GM19193 (cell line): Measurements from ENCODE around the gene OR8B12.

Source experiments
- POLR2A ChIP-seq: IDR thresholded peaks from 4 replicates; pipeline ENCODE4 v1.6.1; 2011; ENCODE audit not compliant: insufficient read depth, insufficient read length; ENCODE audit errors: extremely low read depth

The OR8B12 gene

DNA sequence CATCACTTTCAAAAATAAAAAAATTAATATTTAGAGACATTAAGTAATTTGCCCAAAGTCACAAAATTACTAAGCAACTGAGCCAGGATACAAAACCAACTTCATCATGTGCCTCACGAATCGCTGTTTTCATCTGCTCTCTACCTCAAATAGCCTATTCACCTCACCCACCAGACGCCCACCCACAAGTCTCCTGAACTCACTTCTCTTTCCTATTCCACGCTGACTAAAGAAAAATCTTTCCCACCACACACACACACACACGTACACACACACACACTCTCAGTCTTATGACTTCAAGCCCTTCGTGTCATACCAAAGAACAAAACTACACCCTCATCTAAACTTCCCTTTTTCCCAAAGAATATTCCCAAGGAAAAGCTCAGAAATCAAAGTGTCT, 2.2 kb downstream of the OR8B12 start:
- no peak for TF ChIP-seq POLR2A

DNA sequence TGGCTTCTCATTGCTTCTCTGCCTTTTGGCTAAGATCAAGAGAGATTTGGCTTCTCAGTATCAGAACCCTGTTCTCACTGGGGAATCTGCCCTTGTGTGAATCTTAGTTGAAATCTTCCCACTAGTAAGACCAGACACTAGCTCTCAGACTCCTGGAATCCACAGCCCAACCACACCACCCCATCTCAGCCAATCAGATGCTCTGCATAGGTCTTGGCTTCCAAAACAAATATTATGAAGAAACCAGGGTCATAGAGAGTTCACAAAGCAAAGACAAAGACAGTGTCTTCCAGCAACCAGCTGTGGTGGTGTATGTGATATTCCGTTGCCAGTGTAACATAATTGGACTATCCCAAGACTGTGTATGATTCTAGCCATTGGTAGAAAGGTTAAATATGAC, 5.4 kb downstream of the OR8B12 start:
- TF ChIP-seq POLR2A = no peak

DNA sequence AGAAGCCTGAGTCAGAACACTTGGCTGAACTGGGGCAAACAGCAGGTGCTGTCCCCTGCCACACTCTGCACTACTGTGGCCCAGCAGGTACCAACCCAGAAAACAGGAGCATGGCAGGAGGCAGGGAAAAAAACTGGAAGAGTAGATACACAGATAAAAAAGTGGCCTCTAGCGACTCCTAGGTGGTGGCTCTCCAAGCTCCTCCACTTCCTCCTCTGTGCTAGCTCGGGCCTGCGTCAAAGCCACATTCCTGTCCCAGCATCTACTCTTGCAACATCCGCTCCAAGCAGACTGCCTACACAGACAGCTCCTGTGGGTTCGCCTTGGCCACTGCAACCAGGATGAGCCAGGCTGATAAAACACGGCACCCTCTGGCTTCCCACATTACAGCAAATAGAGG, 6.9 kb downstream of the OR8B12 start:
- TF ChIP-seq POLR2A = no peak

DNA sequence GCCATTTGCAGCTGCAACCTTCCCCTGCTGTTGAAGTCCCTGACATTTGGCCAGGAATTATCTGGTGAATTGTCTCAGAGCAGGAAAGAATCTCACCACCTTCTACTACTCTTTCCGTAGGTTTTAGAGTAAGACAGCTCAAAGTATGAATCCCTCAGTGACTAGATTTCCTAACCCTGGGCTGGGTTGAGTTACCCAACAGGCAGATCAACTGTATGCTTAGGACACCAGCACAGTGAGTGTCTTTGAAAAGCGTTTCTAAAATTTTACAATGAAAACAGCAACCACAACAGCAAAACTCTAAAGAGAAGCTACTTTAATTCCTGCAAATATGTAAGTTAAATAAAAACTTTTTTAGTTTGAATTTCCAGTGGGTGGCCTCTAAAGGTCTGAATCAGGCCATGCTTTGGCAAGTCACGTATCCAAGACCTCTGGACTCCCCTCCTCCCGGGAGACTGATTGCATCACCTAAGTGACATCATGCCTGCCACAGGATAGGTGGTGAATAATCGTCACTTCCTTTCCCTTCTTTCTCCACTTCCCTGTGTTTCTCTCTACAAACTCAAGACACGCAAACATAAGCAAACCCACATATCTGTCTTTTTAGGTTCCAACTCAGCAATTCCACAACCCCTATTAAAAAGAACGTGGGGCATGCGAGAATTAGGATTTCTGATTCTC, 7.8 kb downstream of the OR8B12 start:
- no peak for TF ChIP-seq POLR2A

DNA sequence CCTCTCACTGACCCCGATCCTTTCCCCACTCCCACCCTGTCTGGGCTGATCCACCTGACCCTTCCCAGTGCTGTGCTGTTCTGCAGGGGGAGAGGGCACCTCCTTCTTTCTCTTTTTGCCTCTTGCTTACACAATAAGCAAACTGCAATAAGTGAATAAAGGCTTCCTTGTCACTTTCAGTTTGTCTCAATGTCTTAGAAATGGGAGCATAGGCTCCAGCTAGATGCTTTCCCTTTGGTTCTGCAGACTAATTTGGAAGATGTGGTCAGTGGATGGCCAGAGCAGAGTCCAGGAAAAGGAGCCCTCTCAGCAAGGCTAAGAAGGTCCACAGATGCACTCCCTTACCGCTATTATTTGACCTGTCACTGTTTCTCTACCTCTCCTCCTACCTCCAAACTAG, 9.4 kb downstream of the OR8B12 start:
- no peak for TF ChIP-seq POLR2A

DNA sequence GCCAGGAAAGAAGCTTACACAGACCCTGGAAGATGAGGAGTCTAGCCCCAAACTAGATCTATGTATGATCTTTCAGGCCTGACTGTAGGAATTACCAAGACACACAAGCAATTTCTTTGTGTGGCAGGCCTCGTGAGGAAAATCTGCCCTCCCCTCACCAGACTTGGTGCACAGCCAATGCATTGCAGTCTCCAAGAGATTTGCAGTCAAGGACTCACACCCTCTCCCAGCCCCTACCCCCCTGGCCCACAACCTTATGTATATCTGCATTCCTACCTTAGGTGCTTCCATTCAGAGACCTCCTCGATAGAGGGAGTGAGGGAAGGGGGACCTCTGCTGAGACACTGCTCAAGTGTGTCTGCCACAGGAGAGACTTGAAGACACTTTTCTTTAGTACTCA, 9.8 kb downstream of the OR8B12 start:
- TF ChIP-seq POLR2A = no peak

DNA sequence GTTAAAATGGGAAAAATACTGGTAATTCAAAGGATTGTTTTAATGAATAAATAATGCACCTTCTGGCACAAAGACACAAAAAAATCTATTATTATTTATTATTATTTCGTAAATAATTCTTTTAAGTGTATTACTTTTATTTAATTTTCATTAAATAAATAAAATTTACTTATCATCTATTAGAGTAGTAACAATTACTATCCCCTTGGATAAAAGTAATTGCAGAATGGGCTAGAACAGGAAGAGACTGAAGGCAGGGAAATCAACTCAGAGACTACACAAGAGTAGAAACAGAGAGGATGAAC, 23.0 kb downstream of the OR8B12 start:
- no peak for TF ChIP-seq POLR2A

DNA sequence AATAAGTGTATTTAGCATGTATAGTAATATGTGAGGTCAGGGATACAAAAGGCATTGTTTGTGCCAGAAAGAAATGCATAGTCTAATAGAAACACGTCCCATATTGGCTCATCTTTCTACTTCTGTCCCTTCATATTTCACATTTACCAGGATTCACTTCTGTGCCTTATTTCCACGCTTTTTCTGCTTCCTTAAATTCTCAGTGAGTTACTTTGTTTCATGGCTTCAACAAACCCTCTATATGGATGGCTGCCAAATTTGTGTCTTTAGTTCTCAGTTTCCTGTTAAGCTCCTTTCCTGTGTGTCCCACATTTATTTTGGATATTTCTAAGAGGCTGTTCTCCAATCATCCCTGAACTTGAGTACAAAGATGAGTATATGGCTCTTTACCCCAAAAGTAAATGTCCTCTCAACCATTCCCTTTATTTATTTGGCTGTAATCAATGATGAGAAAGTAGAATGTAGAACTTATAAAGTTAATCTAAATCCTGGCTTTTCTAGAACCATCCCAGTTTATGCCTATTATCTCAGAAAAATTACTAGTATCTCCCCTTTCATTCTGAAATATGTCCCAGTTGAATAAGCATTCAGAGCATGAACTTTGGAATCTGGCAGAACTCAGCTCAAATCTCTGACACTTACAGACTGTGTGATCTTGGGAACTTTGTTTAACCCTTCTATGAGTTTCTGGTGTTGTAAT, 23.5 kb downstream of the OR8B12 start:
- TF ChIP-seq POLR2A = no peak

DNA sequence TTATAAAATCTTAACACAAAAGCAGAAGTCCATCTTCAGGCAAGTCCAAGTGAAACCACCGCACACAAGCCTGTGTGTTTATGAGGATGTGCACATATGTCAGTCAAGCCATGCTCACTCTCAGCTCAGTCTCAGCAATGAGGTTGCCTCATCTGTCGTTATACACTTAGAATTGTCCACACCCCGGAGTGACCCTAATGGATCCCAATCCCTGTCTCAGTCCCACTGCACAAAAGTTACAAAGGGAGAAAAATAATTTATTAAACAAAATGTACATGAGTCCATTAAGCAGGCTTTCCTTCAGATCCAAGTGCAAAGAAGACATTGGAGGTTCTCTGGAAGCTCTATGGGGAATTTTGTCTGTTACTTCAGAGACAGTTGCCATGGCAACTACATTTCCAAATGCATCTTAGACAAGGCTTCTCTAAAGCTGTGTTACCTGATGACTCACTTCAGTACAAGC, 24.4 kb downstream of the OR8B12 start:
- TF ChIP-seq POLR2A = no peak

DNA sequence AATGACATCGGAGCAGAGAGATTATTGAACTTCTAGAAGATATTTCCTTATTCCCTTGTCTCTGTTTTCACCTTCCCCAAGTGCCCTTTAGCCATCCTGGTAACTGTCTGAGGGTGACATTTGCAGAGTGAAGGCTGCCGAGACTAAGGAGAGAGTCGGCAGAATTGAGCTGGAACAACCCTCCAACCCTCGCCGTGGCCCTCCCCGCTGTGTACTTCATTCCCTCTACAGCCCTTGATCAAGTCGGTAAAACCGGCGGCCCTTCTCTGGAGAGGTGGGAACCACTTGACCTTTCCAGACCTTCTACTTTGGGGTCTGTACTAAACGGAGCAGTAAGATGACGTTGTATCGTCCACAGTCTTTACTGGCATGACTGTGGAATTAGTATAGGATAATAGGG, 26.1 kb downstream of the OR8B12 start:
- no peak for TF ChIP-seq POLR2A

DNA sequence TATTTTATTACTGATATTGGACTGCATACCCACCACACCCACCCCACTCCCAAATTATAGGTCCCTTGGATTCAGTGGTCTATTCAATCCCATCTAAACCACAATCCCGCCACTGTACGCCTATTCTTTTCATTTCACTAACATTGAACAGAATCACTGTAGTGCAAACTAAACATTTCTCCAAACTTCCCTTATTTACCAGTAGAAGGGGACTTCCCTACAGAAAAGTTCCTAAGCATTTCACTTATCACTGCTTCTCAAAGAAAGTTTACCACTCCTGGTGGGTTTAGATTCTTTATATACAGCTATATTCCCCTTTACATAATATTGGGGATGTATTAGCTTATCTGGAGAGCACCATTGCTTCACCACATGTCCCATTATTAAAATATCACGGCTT, 29.3 kb downstream of the OR8B12 start:
- no peak for TF ChIP-seq POLR2A

DNA sequence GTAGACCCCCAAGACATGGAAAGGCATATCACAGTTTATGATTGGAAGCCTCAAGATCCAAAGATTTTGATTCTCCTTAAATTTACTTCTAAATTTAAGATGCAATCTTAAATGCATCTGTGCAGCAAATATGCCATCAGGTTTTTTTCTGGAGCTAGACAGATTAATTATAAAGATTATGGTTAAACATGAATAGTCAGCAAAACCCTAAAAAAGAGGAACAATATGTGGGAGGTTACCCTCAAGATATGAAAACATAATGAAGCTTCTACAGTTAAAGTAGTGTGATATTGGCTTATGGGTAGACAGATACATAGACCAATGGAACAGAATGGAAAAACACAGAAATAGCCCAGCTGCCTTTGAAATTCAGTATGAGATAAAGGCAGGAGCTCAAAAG, 31.7 kb downstream of the OR8B12 start:
- no peak for TF ChIP-seq POLR2A

DNA sequence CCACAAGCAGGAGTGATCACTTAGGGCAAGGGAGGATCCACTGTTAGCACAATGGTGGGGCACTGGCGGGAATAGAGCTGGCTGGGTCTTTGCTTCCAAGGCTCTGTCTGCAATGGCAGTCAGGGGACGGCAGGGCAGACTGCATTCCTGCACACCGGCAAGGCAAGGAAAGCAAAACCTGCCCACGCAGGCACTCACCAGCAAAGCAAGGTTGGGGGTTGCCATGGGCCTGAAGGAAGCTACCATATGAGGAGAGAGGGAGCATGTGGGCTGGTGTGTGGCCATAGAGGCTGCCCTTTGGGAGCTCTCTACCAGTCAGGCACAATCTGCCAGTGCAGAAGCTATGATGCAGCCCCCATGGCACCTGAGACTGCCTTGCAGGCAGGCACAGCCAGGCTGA, 33.2 kb downstream of the OR8B12 start:
- TF ChIP-seq POLR2A = no peak

DNA sequence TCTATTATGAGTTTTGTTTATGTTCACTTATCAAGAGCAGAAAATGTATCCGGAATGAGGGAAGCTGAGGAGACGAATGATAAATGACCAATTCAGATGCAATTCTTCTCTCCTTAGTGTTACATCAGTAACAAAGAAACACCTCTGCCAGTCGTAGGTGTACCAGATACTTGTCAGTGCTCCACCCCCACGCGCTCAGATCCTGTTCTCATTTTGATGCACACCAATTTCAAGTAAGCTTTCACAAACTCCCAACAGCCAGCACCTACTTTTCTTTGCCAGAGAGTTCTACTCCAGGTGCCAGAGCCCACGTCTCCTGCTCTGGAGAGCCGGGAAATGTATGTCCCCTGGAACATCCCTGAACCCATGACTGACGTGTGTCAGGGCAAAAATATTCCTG, 43.7 kb downstream of the OR8B12 start:
- no peak for TF ChIP-seq POLR2A

DNA sequence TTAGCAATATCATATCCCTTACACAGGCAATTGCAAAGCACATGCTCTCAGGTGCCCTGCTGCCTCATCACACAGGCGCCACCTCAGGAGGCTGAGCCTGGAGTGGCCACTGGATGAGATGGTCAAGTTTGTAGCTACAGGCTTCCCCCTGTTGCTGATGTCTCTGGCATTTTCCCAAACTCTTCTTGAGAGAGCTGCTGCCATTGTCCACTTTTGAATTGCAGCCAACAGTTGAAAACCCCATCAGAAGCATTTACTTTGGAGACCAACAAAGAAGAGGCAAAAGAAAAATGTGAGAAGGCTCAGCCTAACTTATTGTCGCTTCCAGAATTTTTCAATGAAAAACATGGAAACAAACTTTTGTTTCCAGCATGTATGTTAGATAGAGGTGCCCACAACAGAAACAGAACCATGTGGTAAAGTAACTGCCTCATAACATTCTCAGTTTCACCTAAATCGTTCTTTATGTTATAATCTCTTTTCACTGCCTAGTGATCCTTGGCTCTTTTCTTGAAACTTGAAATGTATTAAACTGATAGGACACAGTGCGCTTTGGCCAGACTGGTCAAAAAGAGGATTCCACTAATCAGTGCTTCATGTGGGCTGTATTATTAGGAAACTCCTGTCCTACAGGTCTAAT, 50.3 kb downstream of the OR8B12 start:
- TF ChIP-seq POLR2A = no peak
